CD4-positive, CD25-positive, alpha-beta regulatory T cell (primary cell): Measurements from ENCODE around the gene ITSN2. TPM values are rescaled to one million over a fixed set of nuclear protein-coding genes. Genes with fewer than 3 reads are reported as not detected.

ENCODE experiments used
- ATAC-seq, 2 donors: fragments of 150-1000 bp; cut with Tn5 transposase; one replicate each; pipeline ENCODE4 v1.10.0; 2021; ENCODE audit warnings: low read depth in 2 of 2, moderate number of reproducible peaks in 2 of 2, moderate library complexity in 1 of 2
- DNase-seq, 3 donors: peaks; one replicate each; pipeline versions ENCODE4 v3.0.0 to v3.0.0-alpha.2; 2012 to 2022; ENCODE audit warnings: mixed read lengths in 1 of 3
- H3K27ac ChIP-seq: one replicate; pipeline ENCODE4 v1.7.0; 2013; ENCODE audit warnings: mild to moderate bottlenecking, low read length; ENCODE audit not compliant: insufficient read depth, poor library complexity, severe bottlenecking
- H3K27me3 ChIP-seq: one replicate; pipeline ENCODE4 v1.7.0; 2013; ENCODE audit warnings: low read length; ENCODE audit not compliant: control insufficient read depth, insufficient read depth
- H3K36me3 ChIP-seq: one replicate; pipeline ENCODE4 v1.7.0; 2013; ENCODE audit warnings: mild to moderate bottlenecking, low read length, moderate library complexity; ENCODE audit not compliant: control insufficient read depth, insufficient read depth
- H3K4me1 ChIP-seq: 2 replicates; pipeline ENCODE4 v1.7.0; 2013; ENCODE audit warnings: mild to moderate bottlenecking, low read length; ENCODE audit not compliant: insufficient read depth, control insufficient read depth, poor library complexity, severe bottlenecking
- H3K4me3 ChIP-seq: one replicate; pipeline ENCODE4 v1.7.0; 2013; ENCODE audit warnings: low read depth, mild to moderate bottlenecking, low read length, moderate library complexity
- H3K9me3 ChIP-seq, 2 experiments: 1 replicate in 1 of 2; 2 replicates in 1 of 2; pipeline ENCODE4 v1.7.0; 2013; ENCODE audit warnings: low read length in 2 of 2, mild to moderate bottlenecking in 1 of 2, moderate library complexity in 1 of 2; ENCODE audit not compliant: control insufficient read depth in 2 of 2
- H3K27ac Mint-ChIP-seq, 3 donors: one replicate each; pipeline ENCODE4 v1.8.0; 2020 to 2022; ENCODE audit warnings: mild to moderate bottlenecking in 3 of 3, mixed read lengths in 3 of 3, moderate library complexity in 2 of 3
- H3K27me3 Mint-ChIP-seq: one replicate; pipeline ENCODE4 v1.8.0; 2022; ENCODE audit warnings: mild to moderate bottlenecking, mixed read lengths
- H3K36me3 Mint-ChIP-seq: one replicate; pipeline ENCODE4 v1.8.0; 2020; ENCODE audit warnings: mixed read lengths
- H3K4me1 Mint-ChIP-seq, 4 donors: one replicate each; pipeline ENCODE4 v1.8.0; 2020 to 2022; ENCODE audit warnings: mixed read lengths in 4 of 4, mild to moderate bottlenecking in 1 of 4
- H3K4me3 Mint-ChIP-seq, 4 donors: one replicate each; pipeline ENCODE4 v1.8.0; 2020 to 2022; ENCODE audit warnings: mild to moderate bottlenecking in 4 of 4, mixed read lengths in 4 of 4, moderate library complexity in 3 of 4
- H3K9me3 Mint-ChIP-seq, 7 donors: one replicate each; pipeline ENCODE4 v1.8.0; 2020 to 2022; ENCODE audit warnings: mixed read lengths in 7 of 7, mild to moderate bottlenecking in 3 of 7, moderate library complexity in 2 of 7
- polyA plus RNA-seq, 4 donors: library from polyadenylated mRNA; unstranded; fragments of 300-500 nt; fragmentation: Illumina TruSeq; gene quantifications; one replicate each; pipeline ENCODE4 v1.2.3, GENCODE V29; 2021
- total RNA-seq: library from RNA; stranded (reverse); gene quantifications from one replicate; pipeline ENCODE4 v1.2.3, GENCODE V29; 2022

Gene ITSN2
- total and polyA plus RNA-seq, 5 donors from 2014 or later = 54.0 to 115 (median 58.9) TPM

DNA sequence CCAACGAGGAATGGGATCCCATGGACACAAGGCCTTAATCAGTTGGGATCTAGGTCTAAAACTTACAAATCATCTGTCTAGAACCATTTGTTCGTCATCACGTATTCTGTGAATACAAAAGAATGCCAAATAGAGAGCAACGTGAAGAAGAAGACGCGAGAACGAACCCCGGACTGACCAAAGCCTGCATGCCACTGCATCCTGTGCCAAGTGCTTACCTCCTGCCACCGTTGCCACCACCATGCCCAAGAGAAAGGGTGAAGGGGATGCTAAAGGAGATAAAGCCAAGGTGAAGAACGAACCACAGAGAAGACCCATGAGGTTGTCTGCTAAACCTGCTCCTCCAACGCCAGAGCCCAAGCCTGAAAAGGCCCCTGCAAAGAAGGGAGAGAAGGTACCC, 30.2 kb downstream of the ITSN2 start:
- DNase-seq (no peak), ATAC-seq (no peak)
- H3K27me3 ChIP-seq = no peaks in the 10 kb centered on the region
- H3K4me1 Mint-ChIP-seq = peaks cover 23 to 71% (median 39%) of the 10 kb centered on the region in 4 donors
- no peak overlapping the region for H3K4me3 ChIP-seq
- H3K9me3 ChIP-seq = no peaks in the 10 kb centered on the region
- H3K9me3 Mint-ChIP-seq = no peaks in the 10 kb centered on the region
- no peaks in the 10 kb centered on the region for H3K27me3 Mint-ChIP-seq
- no peaks in the 10 kb centered on the region for H3K36me3 ChIP-seq
- H3K36me3 Mint-ChIP-seq = peaks cover 10% of the 10 kb centered on the region
- H3K27ac Mint-ChIP-seq = peak overlapping the region in 1 of 3 donors; percentile 26
- H3K27ac ChIP-seq = no peak overlapping the region
- H3K4me1 ChIP-seq = no peaks in the 10 kb centered on the region
- peak overlapping the region in 2 of 4 donors; percentile 44 to 57 for H3K4me3 Mint-ChIP-seq

- Mint-ChIP-seq H3K9me3 (no peaks in the 10 kb centered on the region), H3K4me1 (peaks cover 24 to 71% (median 40%) of the 10 kb centered on the region in 4 donors), H3K4me3 (no peak overlapping the region), H3K27me3 (no peaks in the 10 kb centered on the region), H3K36me3 (peaks cover 10% of the 10 kb centered on the region), H3K27ac (peak overlapping the region in 1 of 3 donors; percentile 52)
- H3K9me3 ChIP-seq = no peaks in the 10 kb centered on the region
- no peak overlapping the region for H3K27ac ChIP-seq
- no peaks in the 10 kb centered on the region for H3K27me3 ChIP-seq
- no peaks in the 10 kb centered on the region for H3K36me3 ChIP-seq
- DNase-seq = no peak
- H3K4me3 ChIP-seq = no peak overlapping the region
- H3K4me1 ChIP-seq = no peaks in the 10 kb centered on the region
- no peak for ATAC-seq
Measured at GRCh38 chr2:24329700-24330099, 30.6 kb downstream of the ITSN2 start.

GRCh38 chr2:24328010-24328409, 32.3 kb downstream of the ITSN2 start:
- H3K9me3 ChIP-seq = no peaks in the 10 kb centered on the region
- DNase-seq (no peak), ATAC-seq (no peak)
- peaks cover 10% of the 10 kb centered on the region for H3K36me3 Mint-ChIP-seq
- H3K27me3 Mint-ChIP-seq = no peaks in the 10 kb centered on the region
- no peaks in the 10 kb centered on the region for H3K4me1 ChIP-seq
- H3K27me3 ChIP-seq = no peaks in the 10 kb centered on the region
- no peak overlapping the region for H3K27ac Mint-ChIP-seq
- H3K27ac ChIP-seq = no peak overlapping the region
- H3K4me3 Mint-ChIP-seq = peak overlapping the region in 1 of 4 donors; percentile 4
- H3K9me3 Mint-ChIP-seq = no peaks in the 10 kb centered on the region
- H3K36me3 ChIP-seq = no peaks in the 10 kb centered on the region
- H3K4me3 ChIP-seq = no peak overlapping the region
- H3K4me1 Mint-ChIP-seq = peaks cover 25 to 63% (median 32%) of the 10 kb centered on the region in 4 donors

DNA sequence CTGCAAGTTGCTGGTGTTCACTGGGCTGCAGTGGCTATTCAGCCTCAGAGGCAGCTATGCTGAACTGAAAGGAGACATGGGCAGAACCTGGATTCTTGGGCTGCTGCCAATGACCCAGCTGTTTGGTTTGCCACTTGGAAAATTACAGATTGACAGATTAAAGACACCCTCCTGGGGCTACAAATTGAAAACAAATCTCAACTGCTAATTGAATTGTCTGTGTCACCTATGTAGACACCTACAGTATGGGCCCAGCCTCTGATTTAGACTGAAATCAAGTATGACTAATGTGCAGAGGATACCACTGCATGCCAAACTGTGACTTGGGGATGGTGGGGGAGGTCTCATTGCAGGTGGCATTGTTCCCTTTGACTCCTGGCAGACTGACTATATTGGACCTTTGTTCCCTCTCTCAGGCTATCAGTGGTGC, 42.8 kb downstream of the ITSN2 start:
- Mint-ChIP-seq H3K4me1 (peaks cover 33 to 53% (median 41%) of the 10 kb centered on the region in 4 donors), H3K27ac (peak overlapping the region; percentile 11 to 42 (median 19)), H3K36me3 (peaks cover 14% of the 10 kb centered on the region), H3K4me3 (peak overlapping the region in 2 of 4 donors; percentile 25 to 49), H3K9me3 (no peaks in the 10 kb centered on the region), H3K27me3 (no peaks in the 10 kb centered on the region)
- Histone ChIP-seq H3K27ac (no peak overlapping the region), H3K4me1 (no peaks in the 10 kb centered on the region), H3K27me3 (no peaks in the 10 kb centered on the region), H3K9me3 (no peaks in the 10 kb centered on the region), H3K36me3 (peaks cover 12% of the 10 kb centered on the region), H3K4me3 (no peak overlapping the region)
- DNase-seq = no peak
- no peak for ATAC-seq

GRCh38 chr2:24315669-24316068, 44.7 kb downstream of the ITSN2 start:
- no peaks in the 10 kb centered on the region for H3K9me3 Mint-ChIP-seq
- no peaks in the 10 kb centered on the region for H3K27me3 Mint-ChIP-seq
- peak overlapping the region; percentile 4 to 77 (median 72) for H3K27ac Mint-ChIP-seq
- peaks cover 27 to 45% (median 34%) of the 10 kb centered on the region in 4 donors for H3K4me1 Mint-ChIP-seq
- H3K36me3 Mint-ChIP-seq = peaks cover 17% of the 10 kb centered on the region
- no peaks in the 10 kb centered on the region for H3K27me3 ChIP-seq
- H3K4me1 ChIP-seq = no peaks in the 10 kb centered on the region
- ATAC-seq (no peak), DNase-seq (no peak)
- H3K36me3 ChIP-seq = peaks cover 26% of the 10 kb centered on the region
- H3K4me3 Mint-ChIP-seq = no peak overlapping the region
- H3K4me3 ChIP-seq = no peak overlapping the region
- no peaks in the 10 kb centered on the region for H3K9me3 ChIP-seq
- no peak overlapping the region for H3K27ac ChIP-seq

DNA sequence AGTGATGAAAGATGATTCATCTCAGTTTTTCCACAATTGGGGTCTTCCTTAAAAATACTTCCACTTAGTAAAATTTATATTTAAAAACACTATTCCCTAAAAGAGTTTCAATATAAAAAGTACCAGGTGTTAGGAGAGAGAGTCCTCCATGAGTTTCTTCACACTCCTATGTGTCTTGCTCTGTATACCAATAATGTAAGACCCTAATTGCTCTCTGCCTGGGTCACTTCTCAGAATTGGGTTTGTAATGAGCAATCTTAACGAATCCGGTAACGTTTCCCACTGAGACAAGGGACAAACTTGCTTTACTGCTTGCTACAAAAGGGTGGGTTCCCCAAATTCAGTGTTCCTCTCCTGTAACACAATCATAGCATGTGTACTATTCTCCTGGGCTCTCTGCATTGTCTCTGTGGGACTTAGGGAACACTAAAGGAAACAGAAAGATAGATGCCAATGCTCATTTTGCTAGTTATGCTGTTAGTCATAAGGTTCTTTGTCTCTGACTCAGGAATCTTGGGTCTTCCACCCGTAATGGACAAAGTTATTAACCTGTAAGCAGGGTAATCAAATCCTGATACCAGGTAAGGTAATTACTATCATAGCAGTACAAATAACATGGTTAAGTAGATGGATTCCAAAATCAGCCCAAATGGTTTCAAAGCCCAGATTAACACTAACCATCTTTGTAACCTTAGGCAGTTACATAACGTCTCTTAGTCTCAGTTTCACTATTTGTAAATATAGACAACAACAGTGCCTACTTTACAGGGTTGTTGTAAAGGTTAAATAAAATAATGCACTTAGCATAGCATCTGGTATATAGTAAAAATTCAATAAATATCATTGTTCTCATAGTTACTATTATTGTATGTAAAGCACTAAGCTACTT, 46.3 kb downstream of the ITSN2 start:
- Mint-ChIP-seq H3K4me1 (peaks cover 19 to 40% (median 32%) of the 10 kb centered on the region in 4 donors), H3K36me3 (peaks cover 25% of the 10 kb centered on the region)
- DNase-seq = peak in 1 of 3 donors; percentile 20

DNA sequence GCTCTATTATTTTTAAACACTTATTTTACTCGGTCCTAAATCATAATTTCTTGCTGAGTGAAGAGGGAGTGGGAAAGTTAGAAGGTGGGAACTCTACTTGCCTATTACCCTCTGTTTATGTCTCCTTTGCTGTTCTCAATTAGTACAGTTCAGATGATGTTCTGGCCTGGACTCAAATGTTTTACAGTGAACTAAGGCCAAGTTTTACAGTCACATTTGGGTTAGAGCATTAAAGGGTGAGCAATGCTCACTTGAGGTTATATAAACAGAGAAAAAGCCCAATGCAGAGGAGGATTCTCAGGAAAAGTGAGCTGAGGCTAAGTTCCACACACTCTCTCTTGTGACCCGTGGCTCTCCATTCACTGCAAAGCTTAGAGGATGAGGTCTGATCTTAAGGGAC, 52.4 kb downstream of the ITSN2 start:
- H3K4me1 ChIP-seq = no peaks in the 10 kb centered on the region
- H3K27me3 ChIP-seq = no peaks in the 10 kb centered on the region
- H3K4me3 Mint-ChIP-seq = no peak overlapping the region
- no peak overlapping the region for H3K4me3 ChIP-seq
- peaks cover 0 to 1% (median 0%) of the 10 kb centered on the region in 7 donors for H3K9me3 Mint-ChIP-seq
- H3K9me3 ChIP-seq = no peaks in the 10 kb centered on the region
- no peak for ATAC-seq
- H3K27me3 Mint-ChIP-seq = no peaks in the 10 kb centered on the region
- H3K27ac ChIP-seq = no peak overlapping the region
- H3K4me1 Mint-ChIP-seq = peaks cover 0 to 9% (median 3%) of the 10 kb centered on the region in 4 donors
- no peak for DNase-seq
- H3K36me3 Mint-ChIP-seq = peaks cover 48% of the 10 kb centered on the region
- H3K36me3 ChIP-seq = peaks cover 82% of the 10 kb centered on the region
- peak overlapping the region in 1 of 3 donors; percentile 11 for H3K27ac Mint-ChIP-seq

More for the DNA sequence above, 46.3 kb downstream of the ITSN2 start:
- Histone ChIP-seq H3K4me1 (no peaks in the 10 kb centered on the region), H3K36me3 (peaks cover 37% of the 10 kb centered on the region), H3K9me3 (no peaks in the 10 kb centered on the region), H3K27me3 (no peaks in the 10 kb centered on the region), H3K4me3 (no peak overlapping the region), H3K27ac (no peak overlapping the region)
- Mint-ChIP-seq H3K4me3 (no peak overlapping the region), H3K27ac (peak overlapping the region; percentile 5 to 80 (median 76)), H3K9me3 (no peaks in the 10 kb centered on the region), H3K27me3 (no peaks in the 10 kb centered on the region)
- ATAC-seq = no peak
